Erythroblast (primary cell): ENCODE results near the gene SELENOP.

ENCODE experiments used
- GATA1 ChIP-seq: IDR thresholded peaks from 2 replicates; pipeline ENCODE4 v1.6.1; 2011; ENCODE audit warnings: low read depth, mild to moderate bottlenecking, control low read depth, low read length, moderate library complexity
- POLR2A ChIP-seq: IDR thresholded peaks from 2 replicates; pipeline ENCODE4 v1.6.1; 2011; ENCODE audit warnings: mild to moderate bottlenecking, low read length

DNA sequence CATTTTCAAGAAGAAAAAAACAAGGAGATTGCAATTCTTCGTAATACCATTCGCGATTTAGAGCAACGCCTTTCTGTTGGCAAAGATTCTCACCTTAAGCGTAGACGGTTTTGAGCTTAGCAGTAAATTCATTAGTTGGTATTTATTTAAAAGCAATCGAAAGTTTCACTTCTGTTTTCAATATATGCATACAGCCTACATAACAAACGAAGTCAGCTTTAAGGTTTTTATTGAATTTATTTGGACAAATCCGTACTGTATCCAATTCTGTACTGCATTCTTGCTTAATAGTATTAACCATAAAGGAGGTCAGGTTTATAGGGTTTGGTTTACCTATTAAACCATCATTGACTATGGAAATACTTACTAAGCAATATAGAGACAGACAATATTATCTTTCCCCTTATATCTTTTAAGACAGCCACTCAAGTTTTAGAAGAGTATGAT is 12.0 kb downstream of the SELENOP start:
- TF ChIP-seq POLR2A (no peak), GATA1 (no peak)
